K562 (cell line): Measurements from ENCODE around the gene C2. TPM values are rescaled to one million over a fixed set of nuclear protein-coding genes. Genes with fewer than 3 reads are reported as not detected.

Source experiments
- ARID4B ChIP-seq: sonication (generic); formaldehyde crosslinking; IDR thresholded peaks from 2 replicates; pipeline ENCODE4 v1.8.0; 2022; ENCODE audit warnings: mild to moderate bottlenecking, missing genetic modification reagents
- ELK3 ChIP-seq: fragments of 450-650 bp; formaldehyde crosslinking; IDR thresholded peaks from 2 replicates; pipeline ENCODE4 v1.4.0; 2020; ENCODE audit warnings: mild to moderate bottlenecking
- JUNB ChIP-seq: fragments of 450-650 bp; formaldehyde crosslinking; conservative IDR thresholded peaks from 2 replicates; pipeline ENCODE4 v1.4.0; 2020; ENCODE audit warnings: mild to moderate bottlenecking
- KDM2B ChIP-seq: fragments of 250-450 bp; sonication (Bioruptor Pico); IDR thresholded peaks from 2 replicates; pipeline ENCODE4 v1.8.0; 2021; ENCODE audit warnings: mild to moderate bottlenecking, moderate library complexity
- MED1 ChIP-seq: sonication (generic); formaldehyde crosslinking; IDR thresholded peaks from 2 replicates; pipeline ENCODE4 v1.8.1; 2023; ENCODE audit warnings: missing genetic modification reagents, borderline replicate concordance
- NCOR1 ChIP-seq: fragments of 450-650 bp; IDR thresholded peaks from 2 replicates; pipeline ENCODE4 v1.6.1; 2016; ENCODE audit warnings: mild to moderate bottlenecking, moderate library complexity
- NR2C1 ChIP-seq, 2 experiments: fragments of 450-650 bp; IDR thresholded peaks; 2 replicates each; pipeline ENCODE4 v1.6.1; 2017; ENCODE audit warnings: mild to moderate bottlenecking in 2 of 2, antibody characterized with exemption in 1 of 2, inconsistent platforms in 1 of 2, missing compliant biosample characterization in 1 of 2, missing genetic modification characterization in 1 of 2
- NR2F6 ChIP-seq: fragments of 450-650 bp; formaldehyde crosslinking; IDR thresholded peaks from 2 replicates; pipeline ENCODE4 v1.4.0; 2020; ENCODE audit warnings: mild to moderate bottlenecking
- PCBP2 ChIP-seq: fragments of 200-400 bp; formaldehyde crosslinking; IDR thresholded peaks from 2 replicates; pipeline ENCODE4 v1.6.1; 2018; ENCODE audit warnings: low read length, low read depth, mild to moderate bottlenecking, moderate library complexity; ENCODE audit not compliant: poor library complexity, severe bottlenecking
- PURB ChIP-seq: sonication (generic); formaldehyde crosslinking; IDR thresholded peaks from 2 replicates; pipeline ENCODE4 v1.9.0; 2021; ENCODE audit warnings: low read depth, mild to moderate bottlenecking, missing genetic modification reagents
- RBM39 ChIP-seq: fragments of 200-400 bp; formaldehyde crosslinking; optimal IDR thresholded peaks from 2 replicates; pipeline ENCODE3; 2018; ENCODE audit warnings: low read depth, low read length
- TAF15 ChIP-seq: fragments of 200-400 bp; formaldehyde crosslinking; IDR thresholded peaks from 2 replicates; pipeline ENCODE4 v1.6.1; 2017; ENCODE audit warnings: mild to moderate bottlenecking, low read depth, low read length, moderate library complexity
- TAF7 ChIP-seq: fragments of 450-650 bp; IDR thresholded peaks from 2 replicates; pipeline ENCODE4 v1.6.1; 2016; ENCODE audit warnings: missing genetic modification characterization, missing compliant biosample characterization
- TRIM24 ChIP-seq, 2 experiments: fragments of 450-650 bp; IDR thresholded peaks; 2 replicates each; pipeline ENCODE4 v1.6.1; 2016
- YY1 ChIP-seq, 3 experiments: IDR thresholded peaks; 2 replicates each; pipeline ENCODE4 v1.6.1; 2011; ENCODE audit warnings: low read length in 2 of 3, mild to moderate bottlenecking in 2 of 3, moderate library complexity in 2 of 3, borderline replicate concordance in 1 of 3, control low read depth in 1 of 3, low read depth in 1 of 3; ENCODE audit not compliant: insufficient read depth in 3 of 3, insufficient replicate concordance in 2 of 3, control insufficient read depth in 1 of 3, insufficient read length in 1 of 3; ENCODE audit errors: extremely low read depth in 1 of 3
- ZBED1 ChIP-seq: IDR thresholded peaks from 2 replicates; pipeline ENCODE4 v1.6.1; 2014
- ZBTB49 ChIP-seq: sonication (generic); formaldehyde crosslinking; IDR thresholded peaks from 2 replicates; pipeline ENCODE4 v1.8.0; 2022; ENCODE audit warnings: missing genetic modification reagents, mild to moderate bottlenecking, borderline replicate concordance
- ZNF184 ChIP-seq: sonication (generic); formaldehyde crosslinking; IDR thresholded peaks from 2 replicates; pipeline ENCODE4 v1.5.0; 2020; ENCODE audit warnings: missing genetic modification reagents
- ZSCAN29 ChIP-seq: fragments of 450-650 bp; IDR thresholded peaks from 2 replicates; pipeline ENCODE4 v1.6.1; 2017
- polyA plus RNA-seq, 8 experiments: library from polyadenylated mRNA; depleted of rRNA in 4 of 8; stranded (reverse) in 5 of 8; unstranded in 3 of 8; fragments of >200 nt; fragmentation: Nextera tagmentation in 2 of 8; fragmentation: Illumina TruSeq in 1 of 8; extraction: Ambion mirVana in 2 of 8; extraction: Trizol in 1 of 8; gene quantifications; 2 replicates each; pipeline versions ENCODE4 v1.2.1 to v1.2.3, GENCODE V29; 2011 to 2014; ENCODE audit warnings: inconsistent platforms in 1 of 8, missing spikeins in 1 of 8
- total RNA-seq, 7 experiments: library from RNA; depleted of rRNA in 6 of 7; stranded (reverse); fragments of >200 nt in 6 of 7; fragmentation: Illumina TruSeq in 2 of 7; extraction: Trizol in 2 of 7; gene quantifications; 2 replicates each; pipeline versions ENCODE4 v1.2.1 to v1.2.3, GENCODE V29; 2011 to 2021; ENCODE audit warnings: low replicate concordance in 1 of 7

C2 gene
- total and polyA plus RNA-seq, 9 of the 15 experiments (the other 6 are each of a cell fraction or from before 2014, with no cell fraction given) = 0.05 to 1.1 (median 0.39) TPM; not detected in 1

- TF ChIP-seq YY1 (IDR thresholded peaks at IDR 0.05; ENCODE audit: borderline replicate concordance in 1 of 3, control insufficient read depth in 1 of 3, extremely low read depth in 1 of 3, insufficient read depth in 3 of 3, insufficient read length in 1 of 3, insufficient replicate concordance in 2 of 3, low read depth in 1 of 3, low read length in 2 of 3) = peak; percentile 63 to 91 (median 83)
- no peak for TF ChIP-seq ZSCAN29
- TF ChIP-seq NR2F6 (CRISPR knock-in tag) = no peak
- TF ChIP-seq JUNB = no peak
- no peak for TF ChIP-seq MED1 (CRISPR knock-in tag)
- peak; percentile 28 for TF ChIP-seq ARID4B (CRISPR knock-in tag)
- TF ChIP-seq TAF15 = no peak
- TF ChIP-seq PCBP2 = no peak
- TF ChIP-seq NCOR1 = no peak
- TF ChIP-seq TAF7 (tag) = peak; percentile 50; the same call in 1 of the 2 replicates
- TF ChIP-seq ZBTB49 (CRISPR knock-in tag) = no peak
- no peak for TF ChIP-seq KDM2B (CRISPR knock-in tag)
- no peak for TF ChIP-seq RBM39
- 0 out of 2 replicates have a peak, but pooled peaks have one; percentile 0 for TF ChIP-seq ZBED1
- no peak for TF ChIP-seq TRIM24 (IDR thresholded peaks at IDR 0.05)
- TF ChIP-seq NR2C1 (IDR thresholded peaks at IDR 0.05) = no peak
- no peak for TF ChIP-seq NR2C1 (tag; IDR thresholded peaks at IDR 0.05)
- 0 out of 2 replicates have a peak, but pooled peaks have one; percentile 40 for TF ChIP-seq ELK3 (CRISPR knock-in tag)
- TF ChIP-seq ZNF184 (CRISPR knock-in tag) = no peak
- TF ChIP-seq PURB (CRISPR knock-in tag) = 0 out of 2 replicates have a peak, but pooled peaks have one; percentile 23
Observed at GRCh38 chr6:31897612-31898382, 29.7 kb upstream of the C2 start, which contains the start of gene EHMT2 (continued).
